ENCODE results near the gene LYG1.

GRCh38 chr2:99255491-99256318 lies 45.3 kb downstream of the LYG1 start, which contains the start of gene LYG2:
- TF ChIP-seq POLR2A (IDR thresholded peaks at IDR 0.05; ENCODE audit: low read depth, low read length) (no peak), CTCF (conservative IDR thresholded peaks at IDR 0.05; ENCODE audit: low read depth, low read length) (no peak), MXI1 (IDR thresholded peaks at IDR 0.05; ENCODE audit: borderline replicate concordance, low read depth, low read length) (no peak), MAFK (IDR thresholded peaks at IDR 0.05; ENCODE audit: low read depth, low read length) (no peak), CHD1 (IDR thresholded peaks at IDR 0.05; ENCODE audit: low read depth, low read length) (no peak), CEBPB (IDR thresholded peaks at IDR 0.05; ENCODE audit: low read depth, low read length) (no peak), BHLHE40 (IDR thresholded peaks at IDR 0.05; ENCODE audit: low read depth, low read length) (no peak)

All from IMR-90 (cell line).